ENCODE results near the gene CDC42SE2. TPM values are rescaled to one million over a fixed set of nuclear protein-coding genes. Genes with fewer than 3 reads are reported as not detected.
"Not testable (repeated sequence)": the region's sequence is repeated elsewhere in the genome, so short reads cannot be mapped to it uniquely, and the experiment has no call there.

CDC42SE2 gene
- polyA plus RNA-seq, 3 donors: 54.7 to 61.1 (median 56.1) TPM

GRCh38 chr5:131277447-131277846, 13.6 kb downstream of the CDC42SE2 start:
- DNase-seq (ENCODE audit: low read depth in 3 of 3, low spot score in 2 of 3): no peak

DNA sequence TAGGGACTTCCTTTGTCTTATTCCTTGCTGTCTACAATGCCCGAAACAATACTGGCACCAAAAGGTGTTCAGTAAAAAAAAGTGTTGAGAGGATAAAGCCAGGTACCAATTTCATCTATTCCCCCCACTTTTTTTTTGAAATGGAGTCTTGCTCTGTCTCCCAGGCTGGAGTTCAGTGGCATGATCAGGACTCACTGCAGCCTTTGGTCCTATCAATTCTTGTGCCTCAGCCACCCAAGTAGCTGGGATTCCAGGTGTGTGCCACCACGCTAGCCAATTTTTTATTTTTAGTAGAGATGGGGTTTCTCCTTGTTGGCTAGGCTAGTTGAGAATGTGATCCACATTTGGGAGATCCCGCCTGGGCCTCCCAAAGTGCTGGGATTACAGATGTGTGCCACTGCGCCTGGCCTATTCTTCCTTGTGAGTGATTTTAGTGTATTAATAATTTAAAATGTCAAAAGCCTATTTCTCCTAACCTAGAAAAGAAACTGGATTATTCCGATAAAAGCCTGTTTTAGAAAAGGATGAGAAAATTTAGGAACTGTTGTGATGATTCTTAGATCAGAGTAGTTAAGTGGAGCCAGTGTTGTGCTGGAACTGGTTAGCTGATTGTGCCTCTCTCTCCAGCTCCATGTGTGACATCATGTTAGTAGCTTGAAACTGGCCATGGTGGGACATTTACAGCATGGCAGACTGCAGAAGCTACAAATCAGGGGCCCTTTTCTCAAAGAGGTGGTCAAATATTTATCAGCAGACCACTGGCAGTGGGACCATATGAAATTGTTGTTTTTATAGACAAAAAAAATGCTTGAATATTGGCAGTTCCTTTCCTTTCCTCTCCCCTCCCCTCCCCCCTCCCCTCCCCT, 14.3 kb downstream of the CDC42SE2 start:
- DNase-seq (ENCODE audit: low read depth in 3 of 3, low spot score in 2 of 3): no peak

- DNase-seq (ENCODE audit: low read depth in 3 of 3, low spot score in 2 of 3): not testable (repeated sequence)
Measured at GRCh38 chr5:131278741-131279124, 14.9 kb downstream of the CDC42SE2 start.

GRCh38 chr5:131279204-131279603, 15.4 kb downstream of the CDC42SE2 start:
- DNase-seq (ENCODE audit: low read depth in 3 of 3, low spot score in 2 of 3): no peak

DNA sequence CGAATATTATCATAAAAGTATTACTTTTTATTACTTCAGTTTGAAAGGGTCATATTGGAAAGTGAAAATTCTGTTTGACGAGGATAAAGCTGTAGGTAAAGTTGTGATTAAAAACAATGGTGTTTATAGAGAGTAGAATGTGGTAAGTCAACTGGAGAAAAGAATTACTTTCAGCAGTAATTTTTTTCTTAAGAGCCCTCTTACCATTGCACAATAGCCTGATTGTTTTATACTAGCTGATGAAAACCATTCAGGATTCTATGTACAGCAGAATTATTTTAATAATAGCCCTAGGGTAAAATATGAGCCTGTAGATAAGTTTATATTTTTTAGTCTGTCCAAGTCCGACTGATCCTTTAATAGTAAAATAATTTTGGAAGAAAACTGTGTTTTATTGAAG, 16.6 kb downstream of the CDC42SE2 start:
- no peak for DNase-seq (ENCODE audit: low read depth in 3 of 3, low spot score in 2 of 3)

GRCh38 chr5:131281133-131281867, 17.4 kb downstream of the CDC42SE2 start:
- no peak for DNase-seq (ENCODE audit: low read depth in 3 of 3, low spot score in 2 of 3)

DNA sequence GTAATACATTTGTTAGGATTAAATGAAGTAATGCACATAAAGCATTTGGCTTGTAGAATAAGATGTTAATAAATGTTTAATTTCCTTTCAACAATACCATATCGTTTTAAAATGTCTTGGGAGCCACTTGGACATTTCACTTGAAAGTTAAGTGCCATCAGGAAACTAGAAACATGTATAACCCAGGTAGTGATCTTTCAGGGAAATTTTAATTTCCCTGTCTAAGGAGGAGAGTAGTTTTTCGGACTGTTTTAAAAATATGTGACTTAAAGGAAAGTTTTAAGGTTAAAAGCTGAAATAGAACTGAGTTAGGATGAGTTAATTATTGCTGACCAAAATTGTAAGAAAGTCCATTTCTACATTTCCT, 18.0 kb downstream of the CDC42SE2 start:
- no peak for DNase-seq (ENCODE audit: low read depth in 3 of 3, low spot score in 2 of 3)

DNA sequence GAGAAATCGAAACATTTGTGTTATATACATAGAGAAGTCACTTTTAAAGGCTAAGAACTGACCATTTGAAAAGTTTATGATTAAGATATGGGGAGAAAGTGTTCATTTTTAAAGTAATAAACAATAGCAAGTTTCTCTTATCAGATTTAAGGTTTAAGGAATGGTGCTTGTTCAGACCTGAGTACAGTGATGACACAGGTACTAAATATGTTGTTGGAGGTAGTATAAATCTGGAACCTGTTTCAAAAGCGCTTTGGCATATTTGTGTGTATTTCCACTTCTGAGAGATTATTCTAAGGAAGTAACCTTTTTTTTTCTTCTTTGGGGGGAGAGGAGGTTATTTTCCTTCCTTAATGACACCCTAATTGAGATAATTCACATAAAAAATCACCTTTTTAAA, 18.4 kb downstream of the CDC42SE2 start:
- DNase-seq (ENCODE audit: low read depth in 3 of 3, low spot score in 2 of 3): no peak

GRCh38 chr5:131285703-131286399, 22.0 kb downstream of the CDC42SE2 start:
- DNase-seq (ENCODE audit: low read depth in 3 of 3, low spot score in 2 of 3): no peak

GRCh38 chr5:131286400-131286715, 22.5 kb downstream of the CDC42SE2 start:
- no peak for DNase-seq (ENCODE audit: low read depth in 3 of 3, low spot score in 2 of 3)

DNA sequence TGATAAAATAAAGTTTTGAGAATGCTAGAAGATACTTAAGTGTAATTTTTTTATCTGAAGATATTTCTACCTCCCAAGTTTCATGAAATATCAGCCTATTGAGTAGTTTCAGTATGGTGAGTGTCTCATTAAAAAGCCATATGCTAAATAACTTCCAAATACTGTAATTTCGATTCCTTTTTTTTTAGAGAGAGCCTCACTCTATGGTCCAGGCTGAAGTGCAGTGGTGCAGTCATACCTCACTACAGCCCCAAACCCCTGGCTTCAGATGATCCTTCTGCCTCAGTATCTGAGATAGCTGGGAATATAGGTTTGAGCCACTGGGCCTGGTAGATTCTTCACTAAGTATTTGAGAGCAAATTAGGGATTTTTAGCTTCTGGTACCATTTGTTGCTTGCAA, 24.5 kb downstream of the CDC42SE2 start:
- no peak for DNase-seq (ENCODE audit: low read depth in 3 of 3, low spot score in 2 of 3)

- no peak for DNase-seq (ENCODE audit: low read depth in 3 of 3, low spot score in 2 of 3)
Measured at GRCh38 chr5:131289738-131290137, 25.9 kb downstream of the CDC42SE2 start.

DNA sequence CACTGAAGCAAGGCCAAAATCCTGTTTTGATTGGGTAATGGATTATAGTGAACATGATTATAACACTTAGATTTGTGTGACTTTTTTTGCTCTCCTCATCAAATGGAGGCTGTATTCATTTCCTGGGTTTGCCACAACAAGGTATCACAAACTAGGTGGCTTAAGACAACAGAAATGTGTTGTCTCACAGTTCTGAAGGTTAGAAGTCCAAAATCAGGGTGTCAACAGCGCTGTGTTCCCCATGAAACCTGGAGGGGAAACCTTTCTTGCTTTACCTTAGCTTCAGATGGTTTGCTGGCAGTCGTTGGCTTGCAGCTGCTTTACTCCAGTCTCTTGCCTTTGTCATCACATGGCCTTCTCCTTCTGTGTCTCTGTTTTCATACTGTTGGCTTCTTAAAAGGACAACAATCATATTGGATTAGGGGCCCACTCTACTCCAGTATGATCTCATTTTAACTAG, 32.4 kb downstream of the CDC42SE2 start:
- DNase-seq (ENCODE audit: low read depth in 3 of 3, low spot score in 2 of 3): no peak

GRCh38 chr5:131297886-131298285, 34.0 kb downstream of the CDC42SE2 start:
- DNase-seq (ENCODE audit: low read depth in 3 of 3, low spot score in 2 of 3): no peak

- no peak for DNase-seq (ENCODE audit: low read depth in 3 of 3, low spot score in 2 of 3)
Measured at GRCh38 chr5:131299465-131299864, 35.6 kb downstream of the CDC42SE2 start.

- DNase-seq (ENCODE audit: low read depth in 3 of 3, low spot score in 2 of 3): no peak
Measured at GRCh38 chr5:131302506-131302905, 38.7 kb downstream of the CDC42SE2 start.

DNA sequence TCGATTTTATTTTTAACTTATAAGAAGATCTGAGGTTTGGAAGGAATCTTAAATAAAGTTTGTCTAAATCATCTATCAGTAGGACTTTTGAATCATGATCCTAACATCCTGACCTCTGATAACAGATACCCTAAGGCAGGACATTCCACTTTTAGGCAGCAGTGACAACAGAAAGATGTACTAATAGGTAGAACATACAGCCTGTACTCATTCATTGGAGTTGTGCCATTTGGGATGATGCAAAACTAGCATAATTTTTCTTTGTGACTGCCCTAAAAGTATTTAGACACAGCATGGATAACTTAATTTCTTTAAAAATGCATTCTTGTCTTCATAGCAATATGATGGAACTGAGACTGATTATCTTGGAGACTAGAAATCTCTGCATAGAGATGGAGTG, 39.7 kb downstream of the CDC42SE2 start:
- no peak for DNase-seq (ENCODE audit: low read depth in 3 of 3, low spot score in 2 of 3)

- DNase-seq (ENCODE audit: low read depth in 3 of 3, low spot score in 2 of 3): no peak
Measured at GRCh38 chr5:131304414-131304813, 40.6 kb downstream of the CDC42SE2 start.

DNA sequence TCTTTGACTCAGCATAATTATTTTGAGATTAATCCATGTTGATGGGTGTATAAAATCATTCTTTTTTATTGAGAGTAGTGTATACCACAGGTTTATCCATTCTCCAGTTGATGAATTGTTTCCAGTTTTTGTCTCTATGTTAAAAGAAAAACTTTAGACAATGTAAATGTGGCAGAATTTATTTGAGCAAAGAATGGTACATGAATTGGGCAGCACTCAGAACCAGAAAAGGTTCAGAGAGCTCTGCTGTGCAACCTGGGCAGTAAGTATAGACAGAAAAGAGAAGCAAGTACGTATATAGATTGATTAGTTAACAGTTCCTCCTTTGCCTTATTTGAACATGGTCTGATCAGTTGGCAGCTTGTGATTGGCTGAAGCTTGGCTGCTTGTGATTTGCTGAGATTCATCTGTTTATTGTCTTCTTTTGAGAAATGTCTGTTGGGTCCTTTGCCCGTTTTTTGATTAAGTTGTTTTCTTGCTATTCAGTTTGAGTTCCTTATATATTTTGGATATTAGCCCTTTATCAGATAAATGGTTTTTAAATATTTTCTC, 41.4 kb downstream of the CDC42SE2 start:
- no peak for DNase-seq (ENCODE audit: low read depth in 3 of 3, low spot score in 2 of 3)

DNA sequence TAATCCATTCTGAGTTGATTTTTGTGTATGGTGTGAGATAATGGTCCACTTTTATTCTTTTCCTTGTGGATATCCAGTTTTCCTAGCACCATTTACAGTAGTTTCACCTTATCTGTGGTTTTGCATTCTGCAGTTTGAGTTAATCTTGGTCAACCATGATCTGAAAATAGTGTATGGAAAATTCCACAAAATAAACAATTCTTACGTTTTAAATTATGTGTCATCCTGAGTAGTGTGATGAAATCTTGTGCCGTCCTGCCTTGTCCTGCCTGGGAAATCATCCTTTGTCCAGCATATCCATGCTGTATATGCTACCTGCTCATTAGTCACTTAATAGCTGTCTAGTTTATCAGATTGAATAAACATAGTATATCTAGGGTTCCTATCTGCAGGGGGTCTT, 42.1 kb downstream of the CDC42SE2 start:
- DNase-seq (ENCODE audit: low read depth in 3 of 3, low spot score in 2 of 3): no peak

GRCh38 chr5:131312235-131312772, 48.5 kb downstream of the CDC42SE2 start:
- not testable (repeated sequence) for DNase-seq (ENCODE audit: low read depth in 3 of 3, low spot score in 2 of 3)
